SK-N-SH treated with all-trans-retinoic acid at 6 μM for 48 hours (cell line): ENCODE results near the gene GUCY1A2.

Experiments used
- ARNTL ChIP-seq: fragments of 450-650 bp; formaldehyde crosslinking; IDR thresholded peaks from 2 replicates; pipeline ENCODE4 v1.5.0; 2020; ENCODE audit warnings: low read depth, mild to moderate bottlenecking, moderate library complexity, borderline replicate concordance
- CSDC2 ChIP-seq: fragments of 250-450 bp; sonication (Bioruptor Pico); IDR thresholded peaks from 2 replicates; pipeline ENCODE4 v1.5.0; 2020; ENCODE audit warnings: mild to moderate bottlenecking, moderate library complexity
- GLIS3 ChIP-seq: fragments of 250-450 bp; sonication (Bioruptor Pico); IDR thresholded peaks from 2 replicates; pipeline ENCODE4 v1.5.0; 2020; ENCODE audit warnings: mild to moderate bottlenecking, moderate library complexity
- RARB ChIP-seq: fragments of 250-450 bp; sonication (Bioruptor Pico); IDR thresholded peaks from 2 replicates; pipeline ENCODE4 v1.8.0; 2021; ENCODE audit warnings: mild to moderate bottlenecking, moderate library complexity
- SNAI2 ChIP-seq: fragments of 250-450 bp; sonication (Bioruptor Pico); IDR thresholded peaks from 2 replicates; pipeline ENCODE4 v1.5.0; 2020; ENCODE audit warnings: mild to moderate bottlenecking, moderate library complexity
- TF ChIP-seq, protein P1 (sequence below): fragments of 250-450 bp; sonication (Bioruptor Pico); IDR thresholded peaks from 2 replicates; pipeline ENCODE4 v1.8.0; 2020; ENCODE audit warnings: mild to moderate bottlenecking, moderate library complexity, borderline replicate concordance
- TF ChIP-seq, protein P2 (sequence below): fragments of 250-450 bp; sonication (Bioruptor Pico); IDR thresholded peaks from 2 replicates; pipeline ENCODE4 v1.8.0; 2021; ENCODE audit warnings: low read depth, mild to moderate bottlenecking, moderate library complexity, borderline replicate concordance
- TF ChIP-seq, protein P3 (sequence below): fragments of 250-450 bp; sonication (Bioruptor Pico); IDR thresholded peaks from 2 replicates; pipeline ENCODE4 v1.5.1; 2020; ENCODE audit warnings: low read depth, mild to moderate bottlenecking, moderate library complexity

DNA sequence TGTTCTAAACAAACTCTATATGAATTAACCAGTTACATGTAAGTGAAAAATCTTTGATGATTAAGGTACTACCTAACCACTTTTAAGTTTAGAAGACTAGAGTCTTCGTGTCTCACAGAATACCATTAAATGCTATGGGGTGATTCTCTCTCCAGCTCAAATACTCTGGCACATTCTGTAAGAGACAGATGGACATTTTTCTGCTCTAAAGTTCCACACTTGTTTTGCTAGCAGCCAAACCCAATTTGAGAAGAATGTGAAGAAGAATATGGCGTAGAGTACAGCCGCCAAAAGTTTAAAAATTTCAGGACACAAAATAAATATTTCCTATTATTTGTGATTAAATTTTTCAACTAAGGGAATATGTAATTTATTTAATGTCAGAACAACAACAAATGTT, 339.1 kb downstream of the GUCY1A2 start:
- TF ChIP-seq SNAI2 (CRISPR knock-in tag) (no peak), GLIS3 (CRISPR knock-in tag) (no peak), ARNTL (no peak), RARB (CRISPR knock-in tag) (no peak), CSDC2 (no peak)
- TF ChIP-seq, protein P1, sequence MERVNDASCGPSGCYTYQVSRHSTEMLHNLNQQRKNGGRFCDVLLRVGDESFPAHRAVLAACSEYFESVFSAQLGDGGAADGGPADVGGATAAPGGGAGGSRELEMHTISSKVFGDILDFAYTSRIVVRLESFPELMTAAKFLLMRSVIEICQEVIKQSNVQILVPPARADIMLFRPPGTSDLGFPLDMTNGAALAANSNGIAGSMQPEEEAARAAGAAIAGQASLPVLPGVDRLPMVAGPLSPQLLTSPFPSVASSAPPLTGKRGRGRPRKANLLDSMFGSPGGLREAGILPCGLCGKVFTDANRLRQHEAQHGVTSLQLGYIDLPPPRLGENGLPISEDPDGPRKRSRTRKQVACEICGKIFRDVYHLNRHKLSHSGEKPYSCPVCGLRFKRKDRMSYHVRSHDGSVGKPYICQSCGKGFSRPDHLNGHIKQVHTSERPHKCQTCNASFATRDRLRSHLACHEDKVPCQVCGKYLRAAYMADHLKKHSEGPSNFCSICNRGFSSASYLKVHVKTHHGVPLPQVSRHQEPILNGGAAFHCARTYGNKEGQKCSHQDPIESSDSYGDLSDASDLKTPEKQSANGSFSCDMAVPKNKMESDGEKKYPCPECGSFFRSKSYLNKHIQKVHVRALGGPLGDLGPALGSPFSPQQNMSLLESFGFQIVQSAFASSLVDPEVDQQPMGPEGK (CRISPR knock-in tag), result no peak
- TF ChIP-seq, protein P2, sequence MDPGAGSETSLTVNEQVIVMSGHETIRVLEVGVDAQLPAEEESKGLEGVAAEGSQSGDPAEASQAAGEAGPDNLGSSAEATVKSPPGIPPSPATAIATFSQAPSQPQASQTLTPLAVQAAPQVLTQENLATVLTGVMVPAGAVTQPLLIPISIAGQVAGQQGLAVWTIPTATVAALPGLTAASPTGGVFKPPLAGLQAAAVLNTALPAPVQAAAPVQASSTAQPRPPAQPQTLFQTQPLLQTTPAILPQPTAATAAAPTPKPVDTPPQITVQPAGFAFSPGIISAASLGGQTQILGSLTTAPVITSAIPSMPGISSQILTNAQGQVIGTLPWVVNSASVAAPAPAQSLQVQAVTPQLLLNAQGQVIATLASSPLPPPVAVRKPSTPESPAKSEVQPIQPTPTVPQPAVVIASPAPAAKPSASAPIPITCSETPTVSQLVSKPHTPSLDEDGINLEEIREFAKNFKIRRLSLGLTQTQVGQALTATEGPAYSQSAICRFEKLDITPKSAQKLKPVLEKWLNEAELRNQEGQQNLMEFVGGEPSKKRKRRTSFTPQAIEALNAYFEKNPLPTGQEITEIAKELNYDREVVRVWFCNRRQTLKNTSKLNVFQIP (CRISPR knock-in tag), result no peak
- TF ChIP-seq, protein P3, sequence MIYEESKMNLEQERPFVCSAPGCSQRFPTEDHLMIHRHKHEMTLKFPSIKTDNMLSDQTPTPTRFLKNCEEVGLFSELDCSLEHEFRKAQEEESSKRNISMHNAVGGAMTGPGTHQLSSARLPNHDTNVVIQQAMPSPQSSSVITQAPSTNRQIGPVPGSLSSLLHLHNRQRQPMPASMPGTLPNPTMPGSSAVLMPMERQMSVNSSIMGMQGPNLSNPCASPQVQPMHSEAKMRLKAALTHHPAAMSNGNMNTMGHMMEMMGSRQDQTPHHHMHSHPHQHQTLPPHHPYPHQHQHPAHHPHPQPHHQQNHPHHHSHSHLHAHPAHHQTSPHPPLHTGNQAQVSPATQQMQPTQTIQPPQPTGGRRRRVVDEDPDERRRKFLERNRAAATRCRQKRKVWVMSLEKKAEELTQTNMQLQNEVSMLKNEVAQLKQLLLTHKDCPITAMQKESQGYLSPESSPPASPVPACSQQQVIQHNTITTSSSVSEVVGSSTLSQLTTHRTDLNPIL, result no peak
